Activated gamma-delta T cell treated with Interleukin-2 at 50 U/mL for 16 hours (primary cell): ENCODE data around the gene ANKRD23.

Experiments
- DNase-seq: peaks from one replicate; pipeline ENCODE4 v3.0.0-alpha.2; 2020

Gene ANKRD23

GRCh38 chr2:96877042-96877451, 33.2 kb upstream of the ANKRD23 start:
- DNase-seq = no peak

GRCh38 chr2:96876269-96877041, 32.6 kb upstream of the ANKRD23 start:
- no peak for DNase-seq

GRCh38 chr2:96875498-96876268, 31.9 kb upstream of the ANKRD23 start:
- no peak for DNase-seq

GRCh38 chr2:96874198-96874831, 30.5 kb upstream of the ANKRD23 start:
- DNase-seq = no peak

GRCh38 chr2:96873651-96874096, 29.9 kb upstream of the ANKRD23 start:
- DNase-seq = no peak

GRCh38 chr2:96872591-96873349, 28.9 kb upstream of the ANKRD23 start:
- DNase-seq = no peak

GRCh38 chr2:96870626-96871255, 26.9 kb upstream of the ANKRD23 start:
- peak; percentile 69 for DNase-seq

GRCh38 chr2:96869822-96870625, 26.2 kb upstream of the ANKRD23 start, which contains the start of gene SEMA4C:
Gene SEMA4C (minus strand): TSS chr2:96870080. CDS start chr2:96867886, 2,194 bp downstream.
- peak; percentile 56 for DNase-seq

GRCh38 chr2:96869281-96869821, 25.5 kb upstream of the ANKRD23 start:
- no peak for DNase-seq

- peak; percentile 62 for DNase-seq
Observed at GRCh38 chr2:96868555-96869280, 24.9 kb upstream of the ANKRD23 start.

GRCh38 chr2:96867756-96868554, 24.1 kb upstream of the ANKRD23 start:
- DNase-seq = no peak

GRCh38 chr2:96866986-96867755, 23.4 kb upstream of the ANKRD23 start:
- no peak for DNase-seq

- no peak for DNase-seq
Observed at GRCh38 chr2:96866586-96866985, 22.8 kb upstream of the ANKRD23 start.

- DNase-seq = no peak
Observed at GRCh38 chr2:96866149-96866548, 22.3 kb upstream of the ANKRD23 start.

- DNase-seq = no peak
Observed at GRCh38 chr2:96865654-96866053, 21.8 kb upstream of the ANKRD23 start.

GRCh38 chr2:96864343-96865091, 20.7 kb upstream of the ANKRD23 start:
- no peak for DNase-seq

GRCh38 chr2:96863575-96864342, 19.9 kb upstream of the ANKRD23 start:
- no peak for DNase-seq
